DOHH2 (cell line): ENCODE results near the gene PLK1.

Source experiments
- H3F3A ChIP-seq: fragments of 200-600 bp; sonication (generic), shearing (Covaris generic); 2 replicates; pipeline ENCODE4 v1.6.0; 2016; ENCODE audit warnings: antibody characterized with exemption, mild to moderate bottlenecking; ENCODE audit not compliant: control insufficient read depth, insufficient read depth
- H3K27ac ChIP-seq: fragments of 200-600 bp; sonication (generic); 2 replicates; pipeline ENCODE4 v1.5.1; 2014; ENCODE audit warnings: low read depth, mild to moderate bottlenecking, low read length, moderate library complexity
- H3K27me3 ChIP-seq: fragments of 200-600 bp; sonication (generic); 2 replicates; pipeline ENCODE4 v1.6.1; 2014; ENCODE audit warnings: mild to moderate bottlenecking, low read length, mixed read lengths; ENCODE audit not compliant: control insufficient read depth
- H3K36me3 ChIP-seq: fragments of 200-600 bp; sonication (generic); 2 replicates; pipeline ENCODE4 v1.6.1; 2014; ENCODE audit warnings: mild to moderate bottlenecking, low read length, moderate library complexity, mixed read lengths; ENCODE audit not compliant: control insufficient read depth
- H3K4me1 ChIP-seq: fragments of 200-600 bp; sonication (generic); 2 replicates; pipeline ENCODE4 v1.6.1; 2014; ENCODE audit warnings: mild to moderate bottlenecking, low read length, mixed read lengths; ENCODE audit not compliant: control insufficient read depth
- H3K4me2 ChIP-seq: fragments of 200-600 bp; sonication (generic); 2 replicates; pipeline ENCODE4 v1.6.0; 2014; ENCODE audit warnings: mild to moderate bottlenecking, low read length, moderate library complexity
- H3K4me3 ChIP-seq: fragments of 200-600 bp; sonication (generic); 2 replicates; pipeline ENCODE4 v1.5.1; 2014; ENCODE audit warnings: mild to moderate bottlenecking, low read length, mixed read lengths
- H3K79me2 ChIP-seq: fragments of 200-600 bp; sonication (generic); 2 replicates; pipeline ENCODE4 v1.6.1; 2014; ENCODE audit warnings: mild to moderate bottlenecking, low read length, mixed read lengths; ENCODE audit not compliant: control insufficient read depth
- H3K9me2 ChIP-seq: fragments of 200-600 bp; sonication (generic); replicated peaks from 2 replicates; pipeline ENCODE4 v1.6.1; 2014; ENCODE audit warnings: mild to moderate bottlenecking, low read length, mixed read lengths; ENCODE audit not compliant: control insufficient read depth
- H3K9me3 ChIP-seq: fragments of 200-600 bp; sonication (generic); 2 replicates; pipeline ENCODE4 v1.6.1; 2014; ENCODE audit warnings: antibody characterized with exemption, low read length, mixed read lengths; ENCODE audit not compliant: control insufficient read depth, insufficient read depth
- H4K20me1 ChIP-seq: fragments of 200-600 bp; sonication (generic); 2 replicates; pipeline ENCODE4 v1.6.0; 2014; ENCODE audit warnings: low read depth, mild to moderate bottlenecking, antibody characterized with exemption, low read length, moderate library complexity; ENCODE audit not compliant: control insufficient read depth, insufficient read depth
- EZH2phosphoT487 ChIP-seq: fragments of 200-600 bp; sonication (generic); IDR thresholded peaks from 2 replicates; pipeline ENCODE4 v1.6.1; 2017; ENCODE audit warnings: borderline replicate concordance, mild to moderate bottlenecking, antibody characterized with exemption, low read length, moderate library complexity, mixed read lengths
- TF ChIP-seq, protein P1 (sequence below): fragments of 200-600 bp; sonication (generic); IDR thresholded peaks from one replicate; pipeline ENCODE4 v1.5.1; 2014; ENCODE audit warnings: antibody characterized with exemption, mild to moderate bottlenecking, low read depth, low read length; ENCODE audit not compliant: poor library complexity, severe bottlenecking

Gene PLK1

DNA sequence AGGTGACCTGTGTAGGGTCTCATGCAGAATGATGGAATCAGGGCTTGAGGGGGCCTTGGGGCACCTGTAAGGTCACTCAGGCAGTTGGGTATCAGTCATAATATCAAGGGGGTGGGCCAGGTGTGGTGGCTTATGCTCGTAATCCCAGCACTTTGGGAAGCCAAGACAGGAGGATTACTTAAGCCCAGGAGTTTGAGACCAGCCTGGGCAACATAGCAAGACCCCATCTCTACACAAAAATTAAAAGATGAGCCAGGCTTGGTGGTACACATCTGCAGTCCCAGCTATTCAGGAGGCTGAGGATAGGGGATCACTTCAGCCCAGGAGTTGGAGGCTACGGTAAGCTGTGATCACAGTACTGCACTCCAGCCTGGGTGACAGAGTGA is 26.8 kb downstream of the PLK1 start:
- peaks cover 6% of the 10 kb centered on the region; the same call in 1 of the 2 replicates for H3K9me3 ChIP-seq
- no peak overlapping the region for H3K4me3 ChIP-seq
- H3K79me2 ChIP-seq, result no peaks in the 10 kb centered on the region
- H4K20me1 ChIP-seq, result no peaks in the 10 kb centered on the region
- no peaks in the 10 kb centered on the region for H3K9me2 ChIP-seq
- peaks cover 4% of the 10 kb centered on the region; the same call in 1 of the 2 replicates for H3K27me3 ChIP-seq
- TF ChIP-seq, protein P1, sequence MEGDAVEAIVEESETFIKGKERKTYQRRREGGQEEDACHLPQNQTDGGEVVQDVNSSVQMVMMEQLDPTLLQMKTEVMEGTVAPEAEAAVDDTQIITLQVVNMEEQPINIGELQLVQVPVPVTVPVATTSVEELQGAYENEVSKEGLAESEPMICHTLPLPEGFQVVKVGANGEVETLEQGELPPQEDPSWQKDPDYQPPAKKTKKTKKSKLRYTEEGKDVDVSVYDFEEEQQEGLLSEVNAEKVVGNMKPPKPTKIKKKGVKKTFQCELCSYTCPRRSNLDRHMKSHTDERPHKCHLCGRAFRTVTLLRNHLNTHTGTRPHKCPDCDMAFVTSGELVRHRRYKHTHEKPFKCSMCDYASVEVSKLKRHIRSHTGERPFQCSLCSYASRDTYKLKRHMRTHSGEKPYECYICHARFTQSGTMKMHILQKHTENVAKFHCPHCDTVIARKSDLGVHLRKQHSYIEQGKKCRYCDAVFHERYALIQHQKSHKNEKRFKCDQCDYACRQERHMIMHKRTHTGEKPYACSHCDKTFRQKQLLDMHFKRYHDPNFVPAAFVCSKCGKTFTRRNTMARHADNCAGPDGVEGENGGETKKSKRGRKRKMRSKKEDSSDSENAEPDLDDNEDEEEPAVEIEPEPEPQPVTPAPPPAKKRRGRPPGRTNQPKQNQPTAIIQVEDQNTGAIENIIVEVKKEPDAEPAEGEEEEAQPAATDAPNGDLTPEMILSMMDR, result no peak
- no peak for TF ChIP-seq EZH2phosphoT487
- H3K4me2 ChIP-seq, result no peak overlapping the region
- H3K36me3 ChIP-seq, result no peaks in the 10 kb centered on the region
- H3K27ac ChIP-seq, result no peak overlapping the region
- H3K4me1 ChIP-seq, result no peaks in the 10 kb centered on the region
- H3F3A ChIP-seq, result no peaks in the 10 kb centered on the region

DNA sequence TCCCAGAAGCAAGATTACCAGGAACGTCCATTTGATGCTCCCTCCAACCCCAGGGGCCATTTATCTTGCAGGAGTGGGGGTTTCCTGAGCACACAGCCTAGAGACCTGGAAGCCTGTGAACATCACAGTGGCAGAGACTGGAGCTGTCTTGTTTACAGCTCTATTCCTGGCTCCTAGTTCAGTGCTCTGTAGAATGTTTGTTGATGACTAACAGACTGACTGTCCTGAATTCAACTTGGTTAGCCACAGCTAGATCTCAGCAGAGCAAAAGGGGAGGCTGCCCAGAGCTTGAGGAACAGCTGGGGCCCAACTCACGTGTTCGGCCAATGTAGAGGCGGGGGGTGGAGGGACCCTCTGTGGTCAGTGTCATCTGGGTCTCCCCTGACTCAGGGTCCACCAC is 27.8 kb downstream of the PLK1 start:
- Histone ChIP-seq H3K4me3 (no peak overlapping the region), H3K27ac (no peak overlapping the region), H3K27me3 (peaks cover 4% of the 10 kb centered on the region; the same call in 1 of the 2 replicates), H3K36me3 (no peaks in the 10 kb centered on the region), H3K9me2 (no peaks in the 10 kb centered on the region), H4K20me1 (no peaks in the 10 kb centered on the region), H3F3A (no peaks in the 10 kb centered on the region), H3K4me2 (no peak overlapping the region), H3K79me2 (no peaks in the 10 kb centered on the region), H3K9me3 (peaks cover 6% of the 10 kb centered on the region; the same call in 1 of the 2 replicates), H3K4me1 (no peaks in the 10 kb centered on the region)
- TF ChIP-seq, protein P1, result no peak
- no peak for TF ChIP-seq EZH2phosphoT487

DNA sequence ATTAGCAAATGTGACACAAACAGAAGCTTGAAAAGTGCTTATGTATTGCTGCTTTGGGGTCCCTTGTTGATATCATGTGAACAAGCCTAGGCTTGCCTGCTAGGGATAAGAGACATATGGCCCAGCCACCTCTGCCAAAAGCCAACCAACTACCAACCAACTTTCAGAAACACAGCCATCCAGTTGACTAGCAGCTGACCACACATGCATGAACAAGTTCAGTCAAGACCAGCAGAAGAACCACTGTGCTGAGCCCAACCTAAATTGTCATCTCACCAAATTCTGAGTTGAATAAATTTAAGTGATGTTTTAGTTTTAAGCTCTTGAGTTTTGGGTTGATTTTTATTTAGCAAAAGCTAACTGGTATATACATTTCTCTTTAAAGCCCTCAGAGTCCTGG is 30.8 kb downstream of the PLK1 start:
- TF ChIP-seq, protein P1, result no peak
- no peak for TF ChIP-seq EZH2phosphoT487
- Histone ChIP-seq H3K79me2 (no peaks in the 10 kb centered on the region), H3K4me1 (no peaks in the 10 kb centered on the region), H3F3A (no peaks in the 10 kb centered on the region), H3K4me3 (no peak overlapping the region), H3K36me3 (no peaks in the 10 kb centered on the region), H4K20me1 (no peaks in the 10 kb centered on the region), H3K27me3 (no peaks in the 10 kb centered on the region), H3K9me3 (no peaks in the 10 kb centered on the region), H3K27ac (no peak overlapping the region), H3K9me2 (no peaks in the 10 kb centered on the region), H3K4me2 (no peak overlapping the region)

DNA sequence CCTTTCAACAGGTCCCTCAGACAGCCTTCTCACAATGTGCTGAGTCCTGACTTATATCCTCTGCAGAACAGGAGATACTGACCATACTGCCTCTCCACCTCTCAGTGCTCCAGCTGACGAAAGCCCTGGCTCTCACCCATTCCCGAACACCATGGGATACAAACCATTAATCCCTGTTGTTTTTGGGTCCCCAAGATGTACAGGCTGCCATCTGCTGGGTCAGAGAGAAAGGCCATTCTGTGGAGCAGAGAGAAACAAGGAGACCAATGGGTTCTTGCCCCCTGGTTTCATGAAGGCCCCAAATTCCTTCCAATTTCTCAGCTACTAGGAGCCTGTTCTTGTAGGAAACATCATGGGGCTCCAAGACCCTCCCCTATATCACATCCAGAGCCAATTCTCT is 31.3 kb downstream of the PLK1 start:
- H3K36me3 ChIP-seq, result no peaks in the 10 kb centered on the region
- no peaks in the 10 kb centered on the region for H3K9me2 ChIP-seq
- TF ChIP-seq, protein P1, result no peak
- no peak for TF ChIP-seq EZH2phosphoT487
- no peaks in the 10 kb centered on the region for H3K4me1 ChIP-seq
- H3F3A ChIP-seq, result no peaks in the 10 kb centered on the region
- H3K4me3 ChIP-seq, result no peak overlapping the region
- no peak overlapping the region for H3K4me2 ChIP-seq
- H3K79me2 ChIP-seq, result no peaks in the 10 kb centered on the region
- H3K27me3 ChIP-seq, result no peaks in the 10 kb centered on the region
- H4K20me1 ChIP-seq, result no peaks in the 10 kb centered on the region
- H3K27ac ChIP-seq, result no peak overlapping the region
- no peaks in the 10 kb centered on the region for H3K9me3 ChIP-seq
